Measurements from ENCODE around the gene TMEM63C.
"Not testable (repeated sequence)": the region's sequence is repeated elsewhere in the genome, so short reads cannot be mapped to it uniquely, and the experiment has no call there.

The TMEM63C gene

GRCh38 chr14:77278461-77279230, 97.0 kb downstream of the TMEM63C start:
- TF ChIP-seq CTCF (IDR thresholded peaks at IDR 0.05; ENCODE audit: low read depth, low read length) = no peak
- no peak overlapping the region for H3K4me3 ChIP-seq (replicated peaks in 1 of 2; ENCODE audit: low read depth in 2 of 2, low read length in 2 of 2)

DNA sequence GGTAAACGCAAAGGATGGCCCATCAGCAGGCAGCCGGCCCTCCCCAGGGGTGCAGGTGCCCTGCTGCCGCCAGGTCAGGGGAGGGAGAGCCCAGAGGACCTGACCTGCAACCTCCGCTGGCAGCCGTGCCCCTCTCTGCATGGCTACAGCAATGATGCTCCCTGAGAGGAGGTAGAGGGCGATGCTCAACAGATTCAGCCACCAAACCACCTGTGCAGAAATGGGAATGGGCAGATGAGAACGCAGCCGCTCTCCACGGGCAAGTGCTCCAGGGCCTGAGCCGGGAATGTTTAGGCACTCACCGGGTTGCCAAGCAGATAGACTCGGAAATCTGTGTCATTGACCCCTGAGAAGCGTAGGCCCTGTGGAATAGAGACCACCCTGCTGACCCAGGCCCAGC, 98.1 kb downstream of the TMEM63C start:
- no peak for TF ChIP-seq CTCF (IDR thresholded peaks at IDR 0.05; ENCODE audit: low read depth, low read length)
- DNase-seq (ENCODE audit: low read depth in 2 of 2) = no peak
- no peak overlapping the region for H3K4me3 ChIP-seq (replicated peaks in 1 of 2; ENCODE audit: low read depth in 2 of 2, low read length in 2 of 2)

More at GRCh38 chr14:77278461-77279230, 97.0 kb downstream of the TMEM63C start:
- no peak for DNase-seq (ENCODE audit: low read depth in 2 of 2)

GRCh38 chr14:77280921-77281320, 99.3 kb downstream of the TMEM63C start:
- not testable (repeated sequence) for H3K4me3 ChIP-seq (replicated peaks in 1 of 2; ENCODE audit: low read depth in 2 of 2, low read length in 2 of 2); DNase-seq (ENCODE audit: low read depth in 2 of 2)

DNA sequence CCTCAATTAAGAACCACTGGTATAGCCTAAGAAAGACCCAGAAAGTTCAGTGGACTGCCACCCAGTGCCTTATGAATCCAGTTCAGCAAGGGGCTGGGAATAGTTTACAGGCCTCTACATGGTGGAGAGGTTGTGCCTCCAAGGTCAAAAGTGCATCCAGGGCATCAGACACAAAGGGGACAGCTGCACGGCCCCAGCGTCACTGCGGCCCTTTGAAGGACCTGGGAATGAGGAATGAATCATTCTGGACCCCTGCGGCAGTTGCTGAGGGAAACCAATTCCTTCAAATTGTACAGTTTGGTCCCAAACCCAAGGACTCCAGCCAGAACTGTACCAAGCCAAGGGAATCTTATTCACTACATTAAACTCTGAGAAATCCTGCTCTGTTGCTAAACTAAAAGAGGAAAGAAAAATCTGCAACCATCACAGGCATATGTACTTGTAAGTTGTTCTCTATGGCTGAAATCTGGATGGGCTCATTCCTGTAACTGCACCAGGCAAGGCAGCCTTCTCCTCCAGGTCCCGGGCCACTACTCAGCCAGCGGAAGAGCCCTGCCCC, 100.3 kb downstream of the TMEM63C start:
- H3K4me3 ChIP-seq (replicated peaks in 1 of 2; ENCODE audit: low read depth in 2 of 2, low read length in 2 of 2) = no peak overlapping the region
- TF ChIP-seq CTCF (IDR thresholded peaks at IDR 0.05; ENCODE audit: low read depth, low read length) = no peak
- no peak for DNase-seq (ENCODE audit: low read depth in 2 of 2)

DNA sequence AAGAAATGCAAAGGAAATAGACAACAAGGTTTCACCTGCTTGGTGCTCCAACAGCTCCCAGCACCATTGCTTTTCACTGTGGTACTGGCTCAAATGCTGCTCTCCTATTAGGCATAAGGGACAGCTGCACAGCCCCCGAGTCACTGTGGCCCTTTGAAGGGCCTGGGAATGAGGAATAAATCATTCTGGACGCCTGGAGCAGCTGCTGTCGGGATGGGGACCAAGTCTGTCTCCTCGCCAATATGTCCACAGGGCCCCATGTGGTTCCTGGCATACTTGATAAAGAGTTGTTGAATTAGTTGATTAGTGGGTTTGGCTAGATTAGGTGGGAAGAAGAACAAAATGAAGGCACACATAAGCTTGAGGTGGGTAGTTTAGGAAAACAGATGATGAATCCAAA, 102.5 kb downstream of the TMEM63C start:
- no peak for DNase-seq (ENCODE audit: low read depth in 2 of 2)
- no peak overlapping the region for H3K4me3 ChIP-seq (replicated peaks in 1 of 2; ENCODE audit: low read depth in 2 of 2, low read length in 2 of 2)
- no peak for TF ChIP-seq CTCF (IDR thresholded peaks at IDR 0.05; ENCODE audit: low read depth, low read length)

- no peak overlapping the region for H3K4me3 ChIP-seq (replicated peaks in 1 of 2; ENCODE audit: low read depth in 2 of 2, low read length in 2 of 2)
- no peak for TF ChIP-seq CTCF (IDR thresholded peaks at IDR 0.05; ENCODE audit: low read depth, low read length)
- no peak for DNase-seq (ENCODE audit: low read depth in 2 of 2)
Measured at GRCh38 chr14:77284466-77284865, 102.9 kb downstream of the TMEM63C start.

GRCh38 chr14:77286576-77286975, 105.0 kb downstream of the TMEM63C start:
- no peak overlapping the region for H3K4me3 ChIP-seq (replicated peaks in 1 of 2; ENCODE audit: low read depth in 2 of 2, low read length in 2 of 2)
- DNase-seq (ENCODE audit: low read depth in 2 of 2) = no peak
- no peak for TF ChIP-seq CTCF (IDR thresholded peaks at IDR 0.05; ENCODE audit: low read depth, low read length)

Data from cardiac fibroblast (primary cell).